ENCODE results near the gene RNU5D-1. TPM values are rescaled to one million over a fixed set of nuclear protein-coding genes. Genes with fewer than 3 reads are reported as not detected.
"Not testable (repeated sequence)": the region's sequence is repeated elsewhere in the genome, so short reads cannot be mapped to it uniquely, and the experiment has no call there.

The RNU5D-1 gene
- total RNA-seq, 1 donor from 2014 or later = not detected

GRCh38 chr1:44739307-44740178 is 8.6 kb upstream of the RNU5D-1 start, which contains the start of gene KIF2C:
TSS of gene KIF2C (plus strand) at chr1:44739837. CDS start at chr1:44739933, 96 bp downstream.
- peak; percentile 88 for DNase-seq (ENCODE audit: low spot score, unreplicated experiment)
- Mint-ChIP-seq H3K4me3 (ENCODE audit: low read depth) (peak within 1 kb of the TSS; percentile 95), H3K36me3 (ENCODE audit: insufficient read depth) (peaks cover 4% of the 10 kb centered on the region), H3K27ac (peak within 1 kb of the TSS; percentile 98), H3K9me3 (ENCODE audit: low read depth) (no peaks in the 10 kb centered on the region), H3K4me1 (ENCODE audit: low read depth) (peaks cover 7% of the 10 kb centered on the region), H3K27me3 (no peaks in the 10 kb centered on the region)
- TF ChIP-seq CTCF (IDR thresholded peaks at IDR 0.05; ENCODE audit: unreplicated experiment) = no peak

- H3K4me3 Mint-ChIP-seq (ENCODE audit: low read depth) = peak overlapping the region; percentile 95
- not testable (repeated sequence) for DNase-seq (ENCODE audit: low spot score, unreplicated experiment); H3K4me1 Mint-ChIP-seq (ENCODE audit: low read depth); H3K9me3 Mint-ChIP-seq (ENCODE audit: low read depth); H3K36me3 Mint-ChIP-seq (ENCODE audit: insufficient read depth); H3K27me3 Mint-ChIP-seq
- H3K27ac Mint-ChIP-seq = peak overlapping the region; percentile 98
These were observed 8.0 kb upstream of the RNU5D-1 start for GRCh38 chr1:44738953-44739306.

- Mint-ChIP-seq H3K27ac (no peak overlapping the region), H3K4me1 (ENCODE audit: low read depth) (peaks cover 9% of the 10 kb centered on the region), H3K36me3 (ENCODE audit: insufficient read depth) (peaks cover 4% of the 10 kb centered on the region), H3K27me3 (no peaks in the 10 kb centered on the region), H3K9me3 (ENCODE audit: low read depth) (peaks cover 3% of the 10 kb centered on the region), H3K4me3 (ENCODE audit: low read depth) (no peak overlapping the region)
- DNase-seq (ENCODE audit: low spot score, unreplicated experiment) = no peak
- TF ChIP-seq CTCF (IDR thresholded peaks at IDR 0.05; ENCODE audit: unreplicated experiment) = no peak
These were observed 5.0 kb upstream of the RNU5D-1 start for GRCh38 chr1:44735992-44736391.

- Mint-ChIP-seq H3K4me1 (ENCODE audit: low read depth) (peaks cover 5% of the 10 kb centered on the region), H3K27ac (no peak overlapping the region), H3K27me3 (no peaks in the 10 kb centered on the region), H3K36me3 (ENCODE audit: insufficient read depth) (no peaks in the 10 kb centered on the region), H3K4me3 (ENCODE audit: low read depth) (no peak overlapping the region), H3K9me3 (ENCODE audit: low read depth) (peaks cover 6% of the 10 kb centered on the region)
- no peak for TF ChIP-seq CTCF (IDR thresholded peaks at IDR 0.05; ENCODE audit: unreplicated experiment)
- no peak for DNase-seq (ENCODE audit: low spot score, unreplicated experiment)
These were observed 2.8 kb upstream of the RNU5D-1 start for GRCh38 chr1:44733784-44734183.

GRCh38 chr1:44733365-44733764 is 2.4 kb upstream of the RNU5D-1 start:
- TF ChIP-seq CTCF (IDR thresholded peaks at IDR 0.05; ENCODE audit: unreplicated experiment) = no peak
- H3K9me3 Mint-ChIP-seq (ENCODE audit: low read depth) = peaks cover 6% of the 10 kb centered on the region
- DNase-seq (ENCODE audit: low spot score, unreplicated experiment) = no peak
- no peak overlapping the region for H3K27ac Mint-ChIP-seq
- no peaks in the 10 kb centered on the region for H3K36me3 Mint-ChIP-seq (ENCODE audit: insufficient read depth)
- no peak overlapping the region for H3K4me3 Mint-ChIP-seq (ENCODE audit: low read depth)
- H3K4me1 Mint-ChIP-seq (ENCODE audit: low read depth) = peaks cover 5% of the 10 kb centered on the region
- no peaks in the 10 kb centered on the region for H3K27me3 Mint-ChIP-seq
